Endothelial cell of umbilical vein (primary cell): ENCODE measurements around the gene GJC3.

Experiments used
- CTCF ChIP-seq, 2 donors: IDR thresholded peaks; 1 replicate in 1 of 2; 2 replicates in 1 of 2; pipeline ENCODE4 v1.5.1; 2011; ENCODE audit warnings: low read length in 2 of 2, mild to moderate bottlenecking in 2 of 2, moderate library complexity in 2 of 2, control low read depth in 1 of 2, inconsistent platforms in 1 of 2, low read depth in 1 of 2; ENCODE audit not compliant: insufficient read depth in 1 of 2; ENCODE audit errors: extremely low read depth in 1 of 2
- EZH2 ChIP-seq: IDR thresholded peaks from 2 replicates; pipeline ENCODE4 v1.6.1; 2012; ENCODE audit warnings: borderline replicate concordance, low read depth, mild to moderate bottlenecking, moderate library complexity, low read length, inconsistent platforms; ENCODE audit not compliant: severe bottlenecking
- FOS ChIP-seq: IDR thresholded peaks from 2 replicates; pipeline ENCODE4 v1.6.1; 2011; ENCODE audit warnings: mild to moderate bottlenecking, low read length, moderate library complexity, borderline replicate concordance; ENCODE audit not compliant: insufficient read depth
- JUN ChIP-seq: IDR thresholded peaks from 2 replicates; pipeline ENCODE4 v1.6.1; 2011; ENCODE audit warnings: borderline replicate concordance, low read depth; ENCODE audit not compliant: insufficient read length, insufficient read depth
- MYC ChIP-seq: IDR thresholded peaks from one replicate; pipeline ENCODE4 v1.6.1; 2011; ENCODE audit warnings: mild to moderate bottlenecking, low read depth, low read length
- POLR2A ChIP-seq: IDR thresholded peaks from 2 replicates; pipeline ENCODE4 v1.6.1; 2012; ENCODE audit warnings: low read depth, mild to moderate bottlenecking, control low read depth, low read length
- POLR2AphosphoS5 ChIP-seq: IDR thresholded peaks from 2 replicates; pipeline ENCODE4 v1.6.1; 2012; ENCODE audit warnings: low read depth, mild to moderate bottlenecking, control low read depth, low read length, moderate library complexity; ENCODE audit not compliant: insufficient read depth
- TF ChIP-seq, protein P1 (sequence below): IDR thresholded peaks from 2 replicates; pipeline ENCODE4 v1.6.1; 2011; ENCODE audit not compliant: insufficient read depth, insufficient read length

- TF ChIP-seq CTCF (IDR thresholded peaks at IDR 0.05; ENCODE audit: extremely low read depth in 1 of 2, insufficient read depth in 1 of 2, low read depth in 1 of 2, low read length in 2 of 2), result no peak
- TF ChIP-seq EZH2, result no peak
- no peak for TF ChIP-seq POLR2AphosphoS5
- TF ChIP-seq FOS, result no peak
- TF ChIP-seq POLR2A, result no peak
- TF ChIP-seq, protein P1, sequence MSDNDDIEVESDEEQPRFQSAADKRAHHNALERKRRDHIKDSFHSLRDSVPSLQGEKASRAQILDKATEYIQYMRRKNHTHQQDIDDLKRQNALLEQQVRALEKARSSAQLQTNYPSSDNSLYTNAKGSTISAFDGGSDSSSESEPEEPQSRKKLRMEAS, result no peak
- no peak for TF ChIP-seq MYC
- no peak for TF ChIP-seq JUN
Observed at GRCh38 chr7:99910976-99911375, 18.4 kb downstream of the GJC3 start.
